ENCODE data around the gene RANGRF.

The RANGRF gene

GRCh38 chr17:8332688-8333087, 44.2 kb downstream of the RANGRF start:
- DNase-seq (ENCODE audit: low read depth) = no peak
- TF ChIP-seq CTCF (conservative IDR thresholded peaks at IDR 0.05; ENCODE audit: control insufficient read depth, insufficient read depth, low read depth, low read length) = no peak

GRCh38 chr17:8333281-8333680, 44.8 kb downstream of the RANGRF start:
- no peak for TF ChIP-seq CTCF (conservative IDR thresholded peaks at IDR 0.05; ENCODE audit: control insufficient read depth, insufficient read depth, low read depth, low read length)
- DNase-seq (ENCODE audit: low read depth) = no peak

More at GRCh38 chr17:8332688-8333087, 44.2 kb downstream of the RANGRF start:
- no peak overlapping the region for H3K4me3 ChIP-seq (ENCODE audit: control insufficient read depth, low read depth, low read length)

GRCh38 chr17:8337802-8338752, 49.6 kb downstream of the RANGRF start:
- no peak for DNase-seq (ENCODE audit: low read depth)
- no peak overlapping the region for H3K4me3 ChIP-seq (ENCODE audit: control insufficient read depth, low read depth, low read length)
- no peak for TF ChIP-seq CTCF (conservative IDR thresholded peaks at IDR 0.05; ENCODE audit: control insufficient read depth, insufficient read depth, low read depth, low read length)

More at GRCh38 chr17:8333281-8333680, 44.8 kb downstream of the RANGRF start:
- no peak overlapping the region for H3K4me3 ChIP-seq (ENCODE audit: control insufficient read depth, low read depth, low read length)

GRCh38 chr17:8338753-8339140, 50.3 kb downstream of the RANGRF start:
- no peak overlapping the region for H3K4me3 ChIP-seq (ENCODE audit: control insufficient read depth, low read depth, low read length)
- DNase-seq (ENCODE audit: low read depth) = no peak
- TF ChIP-seq CTCF (conservative IDR thresholded peaks at IDR 0.05; ENCODE audit: control insufficient read depth, insufficient read depth, low read depth, low read length) = no peak

- no peak for TF ChIP-seq CTCF (conservative IDR thresholded peaks at IDR 0.05; ENCODE audit: control insufficient read depth, insufficient read depth, low read depth, low read length)
- no peak for DNase-seq (ENCODE audit: low read depth)
- no peak within 1 kb of the TSS for H3K4me3 ChIP-seq (ENCODE audit: control insufficient read depth, low read depth, low read length)
Measured at GRCh38 chr17:8339540-8339939, 51.1 kb downstream of the RANGRF start, which contains the start of gene ODF4. Gene ODF4 (plus strand): TSS chr17:8339840. CDS start chr17:8340052, 212 bp downstream.
